NCI-H1105 treated with DMSO at 0.1 percent for 48 hours (cell line): ENCODE results near the gene AMPH.

Experiments used
- DNase-seq: peaks from one replicate; lab custom pipeline; 2025; lab: John Stamatoyannopoulos, UW

The AMPH gene

DNA sequence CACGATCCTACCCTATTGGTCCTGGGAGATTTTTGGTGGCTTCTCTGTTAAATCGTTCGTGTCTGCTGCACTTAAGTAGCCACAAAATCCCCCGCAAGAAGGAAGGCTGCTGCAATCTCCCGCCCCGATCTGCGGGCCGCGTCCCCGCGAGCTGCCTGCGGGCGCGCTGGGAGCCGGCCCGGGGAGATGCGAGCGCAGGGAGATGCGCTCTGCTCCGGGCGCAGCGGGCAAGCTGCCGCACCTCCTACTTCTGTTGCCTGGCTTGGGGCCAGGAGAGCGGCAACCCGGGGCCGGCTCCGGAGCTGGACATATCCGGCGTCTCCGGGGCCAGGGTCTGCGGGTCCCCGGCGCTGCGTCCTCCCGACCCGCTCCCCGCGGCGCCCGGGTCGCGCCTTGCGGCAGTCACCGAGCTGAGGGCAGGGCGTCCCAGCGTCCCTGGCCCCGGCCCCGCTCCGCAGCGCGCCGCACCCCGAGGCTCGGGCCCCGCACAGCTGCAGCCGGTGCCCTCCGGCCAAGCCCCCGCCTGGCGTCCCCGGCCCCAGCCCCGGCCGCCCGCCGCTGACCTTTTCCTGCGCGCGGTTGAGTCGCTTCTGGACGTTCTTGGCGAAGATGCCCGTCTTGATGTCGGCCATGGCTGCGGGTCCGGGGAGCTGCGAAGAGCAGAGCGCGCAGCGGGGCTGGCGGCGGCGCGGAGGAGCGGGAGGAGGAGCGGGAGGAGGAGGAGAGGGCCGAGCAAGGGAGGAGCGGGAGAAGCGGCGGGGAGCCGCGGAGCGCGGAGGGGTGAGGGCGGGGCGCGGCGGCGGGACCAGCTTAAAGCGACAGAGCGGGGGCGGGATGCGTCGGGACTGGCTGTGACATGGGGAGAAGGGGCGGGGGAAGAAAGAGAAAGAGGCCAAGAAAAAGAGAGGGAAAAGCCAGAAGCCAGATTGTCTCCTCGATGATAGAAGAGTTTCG is at the start of gene AMPH:
TSS of gene AMPH (minus strand) at position 654 of the 954 bp plus-strand sequence. CDS start at position 632, 22 bp downstream.
- peak; percentile 73 for DNase-seq

DNA sequence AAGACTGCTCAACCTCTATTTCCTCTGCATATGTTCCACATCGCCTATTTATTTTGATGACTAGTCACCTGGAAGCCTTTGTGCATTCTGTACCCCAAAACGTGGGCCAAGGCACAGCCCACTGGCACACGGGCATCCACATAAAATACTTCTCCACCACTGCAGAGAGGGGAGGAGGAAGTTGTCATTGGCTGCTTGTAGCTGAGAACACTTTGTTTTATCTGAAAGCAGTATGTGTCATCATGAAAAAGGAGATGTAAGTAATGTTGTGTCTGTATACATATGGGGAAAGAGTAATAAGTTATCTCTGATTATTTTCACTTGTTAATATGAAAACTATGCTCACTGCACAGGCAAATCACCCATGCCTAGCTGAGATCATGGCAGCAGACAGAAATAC is 48.2 kb upstream of the AMPH start:
- DNase-seq: no peak

DNA sequence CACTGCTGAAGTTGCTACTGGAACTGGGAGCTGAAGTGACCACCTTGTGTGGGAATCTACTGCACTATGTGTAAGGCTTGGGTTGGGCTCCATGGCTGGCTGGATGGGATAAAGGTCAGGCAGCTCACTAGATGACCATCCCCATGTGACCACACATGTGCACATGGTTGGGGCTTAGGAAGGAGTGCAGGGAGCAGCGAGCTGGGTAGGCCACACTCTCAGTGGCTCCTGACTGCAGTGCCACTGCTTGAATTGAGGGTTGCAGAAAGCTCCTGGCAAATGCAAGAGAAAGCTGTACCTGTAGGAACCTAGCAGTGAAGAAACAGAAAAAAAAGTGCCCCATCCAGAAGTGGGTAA is 47.5 kb upstream of the AMPH start:
- DNase-seq: no peak

DNA sequence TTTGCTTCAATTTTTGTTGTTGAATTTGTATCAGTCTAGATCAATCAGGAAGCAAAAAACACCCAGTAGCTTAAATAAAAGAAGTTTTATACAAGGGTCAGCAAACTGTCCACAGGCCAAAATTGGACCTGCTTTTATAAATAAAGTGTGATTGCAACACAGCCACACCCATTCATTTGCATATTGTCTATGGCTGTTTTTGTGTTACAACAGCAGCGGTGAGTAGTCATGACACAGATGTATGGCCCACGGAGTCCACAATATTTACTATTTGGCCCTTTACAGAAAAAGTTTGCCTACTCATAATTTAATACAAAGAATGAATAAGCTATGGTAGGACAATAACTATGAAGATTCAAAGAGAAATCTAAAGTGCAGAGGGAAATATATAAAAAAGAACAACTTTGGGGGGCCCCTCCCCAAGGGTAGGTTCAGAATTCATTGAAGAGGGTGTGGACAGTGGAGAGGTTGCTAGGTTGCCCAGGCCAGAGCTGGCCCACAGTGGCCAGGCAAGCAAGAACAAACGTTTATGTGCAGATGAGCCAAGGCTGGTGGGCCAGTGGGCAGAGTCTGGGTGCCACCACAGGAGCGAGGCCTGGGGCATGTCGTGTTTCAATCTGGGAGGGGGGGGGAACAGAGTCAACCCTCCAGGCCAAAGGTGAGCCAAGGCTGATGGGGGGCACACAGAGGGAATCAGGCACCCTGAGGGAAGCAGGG is 47.0 kb upstream of the AMPH start:
- no peak for DNase-seq

DNA sequence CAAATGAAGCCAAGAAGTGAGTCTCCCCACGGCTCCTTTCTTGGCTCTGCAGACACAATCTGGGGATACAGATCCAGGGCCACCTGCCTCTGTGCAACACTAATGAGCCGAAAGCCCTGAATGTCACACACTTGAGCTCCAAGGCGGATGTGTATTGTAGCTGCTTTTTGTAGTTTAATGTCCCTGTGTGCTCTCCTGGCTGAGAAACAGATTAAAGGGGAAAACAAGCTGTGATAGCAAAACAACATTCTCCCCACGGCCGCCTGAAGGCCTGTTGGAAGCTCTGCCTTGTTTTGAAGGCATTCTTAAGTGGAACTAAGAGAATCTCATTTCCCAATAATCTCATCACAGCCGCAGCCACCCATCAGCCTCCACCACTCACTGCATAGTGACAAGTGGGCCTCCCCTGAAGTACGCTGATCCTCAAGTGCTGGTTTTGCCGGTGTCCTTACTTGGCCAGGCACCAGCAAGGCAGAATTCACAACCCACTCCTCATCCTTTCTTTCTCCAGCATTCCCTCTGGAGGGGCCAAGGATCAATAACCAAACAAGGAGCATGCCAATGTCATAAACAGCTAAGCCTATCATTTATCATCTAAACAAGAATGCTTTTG is 44.4 kb upstream of the AMPH start:
- DNase-seq: no peak

DNA sequence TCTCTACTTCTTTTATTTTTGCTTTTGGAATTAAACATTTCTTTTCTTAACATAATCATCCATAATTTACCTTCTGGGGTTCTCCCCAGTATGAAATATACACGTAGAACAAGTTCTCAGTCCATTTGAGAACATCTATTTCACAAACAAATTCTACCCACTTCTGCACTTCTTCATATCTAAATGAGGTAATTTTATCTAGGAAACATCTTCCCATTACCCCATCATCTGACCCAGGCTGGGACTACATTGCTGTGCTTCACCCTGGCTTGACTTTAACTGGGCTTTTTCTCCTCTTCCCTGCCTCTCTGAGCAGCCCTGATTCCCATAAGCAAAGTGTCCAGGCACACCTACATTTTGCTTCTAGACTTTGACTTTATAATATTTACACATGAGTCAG is 43.3 kb upstream of the AMPH start:
- DNase-seq: no peak

DNA sequence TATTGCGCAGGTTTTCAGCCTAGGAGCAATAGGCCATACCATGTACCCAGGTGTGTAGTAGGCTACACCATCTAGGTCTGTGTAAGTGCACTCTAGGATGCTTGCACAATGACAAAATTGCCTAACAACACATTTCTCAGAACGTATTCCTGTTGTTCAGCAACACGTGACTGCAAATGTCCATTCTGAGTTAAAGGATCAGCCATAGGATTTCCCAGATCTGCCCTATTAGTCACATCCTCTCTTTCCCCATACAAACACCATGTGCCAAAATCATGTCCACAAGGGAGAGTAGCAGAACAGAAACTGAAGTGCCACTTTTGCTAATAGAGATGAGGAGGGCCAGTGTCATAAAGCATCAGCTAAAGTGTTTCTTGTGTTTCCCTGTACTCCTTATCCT is 42.6 kb upstream of the AMPH start:
- no peak for DNase-seq

DNA sequence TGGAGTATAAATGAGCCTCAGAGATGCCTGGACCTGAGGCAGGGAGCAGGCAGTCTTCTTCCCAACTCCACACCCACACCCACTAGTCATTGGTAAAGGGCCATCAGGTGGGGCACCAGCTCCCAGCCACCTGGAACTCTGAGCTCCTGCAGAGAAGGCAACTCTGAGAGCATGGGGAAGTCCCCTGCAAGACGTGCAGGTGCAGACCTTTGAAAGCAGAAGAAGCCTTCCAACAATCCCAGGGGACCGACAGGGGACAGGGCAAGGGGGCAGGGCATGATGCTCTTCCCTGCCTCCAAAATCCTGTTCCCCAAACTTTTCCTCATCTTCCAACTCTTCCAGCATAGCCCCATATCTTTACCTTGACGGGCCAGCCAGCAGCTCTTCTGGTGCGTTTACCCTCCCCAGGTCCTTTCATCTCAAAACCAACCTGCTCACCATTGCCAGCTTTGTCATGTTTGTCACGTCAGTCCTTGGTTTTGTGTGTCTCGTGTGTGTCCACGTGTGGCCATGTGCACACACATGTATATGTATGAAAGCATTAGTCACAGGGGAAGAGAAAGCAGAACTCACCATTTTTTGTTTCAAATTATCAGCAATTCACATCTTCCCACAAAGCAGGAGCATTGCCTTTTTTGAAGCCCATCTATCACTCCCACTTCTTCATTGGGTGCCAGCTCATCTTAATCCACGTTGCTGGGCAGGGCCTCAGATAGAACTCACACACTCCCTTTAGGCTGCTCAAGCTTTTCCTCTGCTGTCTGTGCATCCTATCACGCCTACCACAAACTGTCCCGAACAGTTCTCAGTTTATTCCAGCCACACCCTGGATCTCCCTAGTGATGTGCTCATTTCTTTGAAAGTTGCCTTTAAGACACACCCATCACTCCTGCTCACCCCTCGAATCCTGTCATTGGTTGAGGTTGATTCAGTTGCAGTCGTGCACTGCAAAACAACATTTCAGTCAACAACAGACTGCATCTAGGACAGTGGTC is 41.0 kb upstream of the AMPH start:
- no peak for DNase-seq

DNA sequence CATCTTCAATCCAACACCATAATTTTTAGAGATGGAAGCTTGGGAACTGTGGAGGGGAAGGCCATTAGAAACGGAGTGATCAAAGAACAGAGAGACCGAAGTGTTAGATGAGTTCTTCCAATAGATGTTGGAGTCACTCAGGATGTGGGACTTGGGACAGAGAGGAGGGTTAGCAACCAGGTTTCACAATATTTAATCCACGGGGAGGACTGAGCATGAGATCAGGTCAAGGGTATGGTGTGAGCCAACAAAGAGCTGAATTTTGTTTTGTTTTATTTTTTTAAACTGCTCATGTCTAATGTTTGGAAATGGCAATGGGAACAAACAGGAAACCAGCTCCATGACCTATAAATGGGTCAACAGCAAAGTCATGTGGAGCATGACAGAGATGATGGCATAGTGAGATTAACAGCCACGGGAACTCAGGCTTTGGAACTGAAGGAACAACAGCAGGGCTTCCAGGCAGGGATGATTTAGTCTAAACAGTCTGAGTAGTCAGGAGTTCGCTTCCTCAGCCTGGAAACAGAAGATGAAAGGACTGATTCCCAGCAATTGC is 38.9 kb upstream of the AMPH start:
- no peak for DNase-seq

DNA sequence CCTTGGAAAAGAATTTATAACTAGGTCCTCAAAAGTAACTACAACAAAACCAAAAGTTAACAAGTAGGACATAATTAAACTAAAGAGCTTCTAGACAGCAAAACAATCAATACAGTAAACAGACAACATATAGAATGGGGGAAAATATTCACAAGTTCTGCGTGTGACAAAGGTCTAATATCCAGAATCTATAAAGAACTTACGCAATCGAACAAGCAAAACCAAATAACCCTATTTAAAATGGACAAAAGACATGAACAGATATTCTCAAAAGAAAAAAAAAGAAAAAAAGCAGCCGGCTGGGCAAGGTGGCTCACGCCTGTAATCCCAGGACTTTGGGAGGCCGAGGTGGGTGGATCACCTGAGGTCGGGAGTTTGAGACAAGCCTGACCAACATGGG is 33.8 kb upstream of the AMPH start:
- DNase-seq: no peak

DNA sequence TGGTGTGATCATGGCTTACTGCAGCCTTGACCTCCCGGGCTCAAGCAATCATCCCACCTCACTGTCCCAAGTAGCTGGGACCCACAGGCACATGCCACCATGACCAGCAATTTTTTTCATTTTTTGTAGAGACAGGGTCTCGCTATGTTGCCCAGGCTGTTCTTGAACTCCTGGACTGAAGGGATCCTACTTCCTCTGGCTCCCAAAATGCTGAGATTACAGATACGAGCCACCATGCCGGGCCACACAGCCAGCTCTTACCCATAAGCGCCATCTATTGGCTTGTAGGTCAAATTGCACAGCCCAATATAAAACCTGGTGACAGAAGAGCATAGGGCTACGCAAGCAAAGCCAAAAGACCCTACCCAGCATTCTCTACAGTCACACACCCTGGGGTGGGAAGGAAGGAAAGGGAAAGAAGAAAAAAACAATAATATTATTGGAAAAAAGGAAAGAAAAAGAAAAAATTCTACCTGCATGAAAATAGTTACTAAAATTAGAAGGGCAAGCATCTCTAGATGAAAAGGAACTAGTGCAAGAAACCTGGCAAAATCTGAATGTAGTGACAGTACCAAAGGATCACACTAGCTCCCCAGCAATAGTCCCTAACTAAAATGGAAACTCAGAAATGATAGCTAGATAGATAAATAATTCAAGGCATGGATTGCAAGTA is 29.4 kb upstream of the AMPH start:
- DNase-seq: peak; percentile 66

DNA sequence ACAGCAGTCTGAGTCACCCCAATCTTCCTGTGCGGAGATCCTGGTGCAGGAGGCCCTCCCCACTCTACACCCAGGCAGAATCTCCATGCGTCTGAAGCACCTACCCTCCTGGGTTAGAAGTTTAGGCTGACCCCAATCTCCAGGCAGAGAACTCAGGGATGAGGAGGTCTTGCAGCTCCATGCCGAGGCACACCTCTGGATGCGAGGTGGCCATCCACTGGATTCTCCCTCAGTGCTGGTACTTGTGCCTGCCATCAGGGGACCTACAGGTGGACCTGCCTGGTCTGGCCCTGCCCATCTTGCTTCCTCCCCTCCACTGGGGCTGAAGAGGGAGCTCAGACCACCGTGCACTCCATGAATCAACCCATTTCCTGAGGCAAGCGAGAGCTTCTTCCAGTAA is 28.8 kb upstream of the AMPH start:
- no peak for DNase-seq

DNA sequence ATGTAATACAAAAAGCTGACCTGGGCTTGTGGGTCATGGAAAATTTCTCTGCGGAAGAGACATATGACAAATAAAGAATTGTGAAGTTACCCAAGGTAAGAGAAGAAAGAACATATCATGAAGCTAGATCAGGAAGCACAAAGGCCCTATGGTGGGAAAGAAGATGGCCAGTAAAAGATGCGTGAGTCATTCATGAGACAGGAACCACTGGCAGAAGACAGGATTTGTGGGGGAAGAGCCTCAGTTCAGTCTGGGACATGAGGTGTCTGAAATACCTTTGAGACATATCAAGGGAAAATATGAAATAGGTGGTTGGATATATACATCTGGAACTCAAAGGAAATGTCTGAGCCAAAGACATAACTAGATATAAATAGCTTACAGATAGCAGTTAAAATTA is 27.7 kb upstream of the AMPH start:
- no peak for DNase-seq

DNA sequence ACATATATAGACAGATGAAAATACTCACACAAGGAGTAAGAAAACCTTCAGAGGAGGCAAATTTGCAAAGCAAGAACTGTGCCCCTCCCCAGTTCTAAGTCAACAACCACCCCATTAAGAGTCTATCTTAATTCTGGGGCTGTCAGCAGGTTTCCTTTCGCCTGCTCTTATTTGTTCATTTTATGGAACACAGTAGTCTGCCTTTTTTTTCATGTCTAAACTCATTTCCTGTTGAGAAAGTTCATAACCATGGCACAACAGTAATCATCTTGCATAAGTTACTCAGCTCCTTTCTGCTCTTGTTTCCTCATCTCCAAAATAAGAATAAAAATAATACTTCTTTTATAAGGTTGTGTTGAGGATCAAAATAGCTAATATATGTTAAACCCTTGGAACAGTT is 25.8 kb upstream of the AMPH start:
- peak; percentile 9 for DNase-seq

DNA sequence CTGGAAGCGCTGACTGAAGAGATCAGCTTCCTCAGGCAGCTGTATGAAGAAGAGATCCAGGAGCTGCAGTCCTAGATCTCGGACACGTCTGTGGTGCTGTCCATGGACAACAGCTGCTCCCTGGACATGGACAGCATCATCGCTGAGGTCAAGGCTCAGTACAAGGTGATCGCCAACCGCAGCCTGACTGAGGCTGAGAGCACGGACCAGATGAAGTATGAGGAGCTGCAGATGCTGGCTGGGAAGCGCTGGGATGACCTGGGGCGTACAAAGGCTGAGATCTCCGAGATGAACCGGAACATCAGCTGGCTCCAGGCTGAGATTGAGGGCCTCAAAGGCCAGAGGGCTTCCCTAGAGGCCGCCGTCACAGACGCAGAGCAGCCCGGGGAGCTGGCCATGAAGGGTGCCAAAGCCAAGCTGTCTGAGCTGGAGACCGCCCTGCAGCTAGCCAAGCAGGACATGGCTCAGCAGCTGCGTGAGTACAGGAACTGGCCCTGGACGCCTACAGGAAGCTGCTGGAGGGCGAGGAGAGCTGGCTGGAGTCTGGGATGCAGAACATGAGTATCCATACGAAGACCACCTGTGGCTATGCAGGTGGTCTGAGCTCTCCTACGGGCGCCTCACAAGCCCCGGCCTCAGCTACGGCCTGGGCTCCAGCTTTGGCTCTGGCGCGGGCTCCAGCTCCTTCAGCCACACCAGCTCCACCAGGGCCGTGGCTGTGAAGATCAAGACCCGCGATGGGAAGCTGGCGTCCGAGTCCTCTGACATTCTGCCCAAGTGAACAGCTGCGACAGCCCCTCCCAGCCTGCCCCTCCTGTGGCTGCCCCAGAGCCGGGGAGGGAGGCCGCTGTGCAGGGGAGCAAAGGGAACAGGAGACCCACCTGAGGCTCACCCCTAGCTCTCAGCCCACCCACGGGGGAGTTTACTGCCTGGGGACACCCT is 24.9 kb upstream of the AMPH start:
- DNase-seq: no peak

DNA sequence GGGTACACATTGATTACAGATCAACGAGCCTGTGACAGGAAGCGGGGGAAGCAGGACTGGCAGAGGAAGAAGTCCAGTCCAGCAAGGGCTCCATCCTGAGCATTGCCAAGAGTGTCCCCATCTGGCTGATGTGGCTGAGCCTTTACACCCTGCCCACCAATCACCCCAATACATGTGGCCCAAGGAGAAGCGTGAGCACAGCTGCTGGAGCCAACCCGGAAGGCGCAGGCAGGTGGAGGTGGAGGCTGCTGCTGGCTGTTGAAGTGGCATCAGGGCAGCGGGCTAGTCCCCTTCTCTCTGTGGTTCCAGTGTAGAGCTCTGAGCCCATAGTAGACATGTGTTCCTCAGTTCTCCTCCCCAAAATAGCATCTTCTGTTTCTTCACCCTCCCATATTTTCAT is 6.8 kb upstream of the AMPH start:
- DNase-seq: no peak

DNA sequence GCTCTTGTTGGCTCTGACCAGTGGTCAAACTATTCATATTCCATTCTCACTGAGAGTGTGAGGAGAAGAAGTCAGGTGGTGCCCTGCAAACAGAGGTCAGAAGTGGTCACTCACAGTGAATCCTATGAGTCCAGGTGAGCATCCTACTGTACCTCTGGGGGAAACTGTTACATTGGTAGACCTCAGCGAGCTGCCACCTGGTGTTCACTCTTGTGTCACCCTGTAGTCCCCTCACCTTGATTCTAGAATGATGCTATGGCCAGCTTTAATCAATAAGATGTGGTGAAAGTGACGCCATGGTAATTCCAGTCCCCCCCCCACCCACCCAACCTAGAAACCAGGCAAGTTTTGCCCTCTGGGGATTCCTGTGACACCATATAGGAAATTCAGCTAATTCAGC is 1.2 kb upstream of the AMPH start:
- DNase-seq: peak; percentile 14

DNA sequence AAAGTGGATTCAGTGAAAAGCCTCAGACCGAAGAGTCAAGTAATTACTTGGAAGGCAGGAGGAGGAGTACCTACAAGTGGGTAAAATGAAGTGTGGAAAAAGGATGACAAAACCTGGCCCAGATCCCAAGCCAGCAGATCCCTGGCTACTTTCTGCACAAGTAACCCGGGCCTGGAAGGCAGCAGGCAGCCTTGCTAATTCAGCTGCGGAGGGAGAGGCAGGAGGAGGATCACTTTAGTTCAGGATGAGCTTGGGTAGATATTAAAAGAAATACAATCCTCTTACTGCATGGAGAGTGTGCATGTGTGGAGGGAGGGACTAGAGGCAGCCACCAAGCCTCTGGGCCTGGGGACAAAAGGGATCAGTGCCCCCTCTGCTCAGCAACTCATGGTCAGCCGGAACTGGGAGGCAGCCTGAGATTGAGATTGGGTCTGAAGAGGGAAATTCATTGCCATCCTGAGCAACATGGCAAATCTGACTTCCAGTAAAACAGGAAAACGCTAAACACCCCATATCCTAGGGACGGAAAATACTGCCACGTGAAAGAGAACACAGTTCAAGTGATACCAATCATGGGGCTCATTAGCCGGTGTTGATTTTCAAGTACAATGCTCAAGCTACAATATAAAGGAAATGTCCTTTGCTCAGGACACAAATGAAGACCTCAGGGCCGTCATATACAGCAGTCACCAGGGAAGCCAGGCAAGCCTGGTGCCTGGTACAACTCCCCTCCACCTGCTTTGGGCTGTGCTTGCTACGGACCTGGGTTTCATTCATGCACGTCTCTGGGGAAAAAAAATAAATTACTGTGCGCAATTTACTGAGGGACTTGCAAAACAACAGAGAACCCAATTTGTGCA is 1.3 kb downstream of the AMPH start:
- no peak for DNase-seq
